Measurements from ENCODE around the gene HHIPL1. TPM values are rescaled to one million over a fixed set of nuclear protein-coding genes. Genes with fewer than 3 reads are reported as not detected.

Gene HHIPL1
- polyA plus RNA-seq, 1 donor = 0.94 TPM

DNA sequence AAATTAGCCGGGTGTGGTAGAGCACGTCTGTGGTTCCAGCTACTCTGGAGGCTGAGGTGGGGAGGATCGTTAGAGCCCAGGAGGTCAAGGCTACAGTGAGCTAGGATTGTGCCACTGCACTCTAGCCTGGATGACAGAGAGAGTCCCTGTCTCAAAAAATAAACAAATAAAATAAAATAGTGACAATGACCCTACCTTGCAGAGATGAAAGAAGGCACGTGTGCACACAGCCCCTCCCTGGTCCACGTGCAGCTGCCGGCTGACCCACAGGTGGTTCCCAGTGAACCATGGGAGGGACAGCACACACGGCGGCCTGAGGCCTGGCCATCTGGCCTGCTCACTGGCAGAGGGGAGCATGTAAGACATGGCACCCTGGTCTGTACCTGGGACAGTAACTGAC lies 4.7 kb downstream of the HHIPL1 start:
- peaks cover 6% of the 10 kb centered on the region for H3K4me1 ChIP-seq (ENCODE audit: control insufficient read depth, insufficient read depth, low read length)
- no CpG with 5 or more reads among the region's 8 CpGs for WGBS (ENCODE audit: insufficient coverage, low lambda C conversion rate)
- no peak for DNase-seq
- no peak overlapping the region for H3K4me3 ChIP-seq (ENCODE audit: low read length)
- H3K36me3 ChIP-seq (ENCODE audit: control insufficient read depth, insufficient read depth, low read length) = no peaks in the 10 kb centered on the region
- H3K27me3 ChIP-seq (ENCODE audit: control insufficient read depth, insufficient read depth, low read length) = peaks cover 22% of the 10 kb centered on the region
- H3K27ac ChIP-seq (ENCODE audit: low read length) = no peak overlapping the region
- H3K9me3 ChIP-seq (ENCODE audit: control insufficient read depth, low read depth, low read length) = no peaks in the 10 kb centered on the region

DNA sequence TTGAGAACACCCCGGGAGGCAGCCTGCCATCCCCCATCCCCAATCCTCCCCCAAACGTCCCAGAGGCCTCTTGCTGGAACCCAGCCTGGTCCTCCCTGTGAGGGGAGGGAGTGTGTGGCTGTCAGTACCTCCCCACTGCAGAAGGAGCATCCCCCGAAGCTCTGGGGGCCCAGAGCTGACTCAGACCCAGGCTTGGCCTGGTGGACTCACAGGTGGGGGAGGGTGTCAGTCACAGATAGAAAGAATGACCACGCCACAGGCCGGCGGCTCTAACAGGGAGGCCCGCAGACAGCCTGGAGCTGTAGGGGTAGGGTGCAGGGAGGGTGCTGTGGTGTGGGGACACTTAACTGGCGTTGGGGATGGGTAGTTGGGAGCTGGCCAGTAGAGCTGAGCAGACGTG lies 5.3 kb downstream of the HHIPL1 start:
- no peaks in the 10 kb centered on the region for H3K36me3 ChIP-seq (ENCODE audit: control insufficient read depth, insufficient read depth, low read length)
- H3K27ac ChIP-seq (ENCODE audit: low read length) = no peak overlapping the region
- H3K9me3 ChIP-seq (ENCODE audit: control insufficient read depth, low read depth, low read length) = no peaks in the 10 kb centered on the region
- H3K27me3 ChIP-seq (ENCODE audit: control insufficient read depth, insufficient read depth, low read length) = peaks cover 19% of the 10 kb centered on the region
- H3K4me3 ChIP-seq (ENCODE audit: low read length) = no peak overlapping the region
- no peak for DNase-seq
- H3K4me1 ChIP-seq (ENCODE audit: control insufficient read depth, insufficient read depth, low read length) = peaks cover 4% of the 10 kb centered on the region
- WGBS (ENCODE audit: insufficient coverage, low lambda C conversion rate) = 90% methylated on average over 2 of the region's 9 CpGs

DNA sequence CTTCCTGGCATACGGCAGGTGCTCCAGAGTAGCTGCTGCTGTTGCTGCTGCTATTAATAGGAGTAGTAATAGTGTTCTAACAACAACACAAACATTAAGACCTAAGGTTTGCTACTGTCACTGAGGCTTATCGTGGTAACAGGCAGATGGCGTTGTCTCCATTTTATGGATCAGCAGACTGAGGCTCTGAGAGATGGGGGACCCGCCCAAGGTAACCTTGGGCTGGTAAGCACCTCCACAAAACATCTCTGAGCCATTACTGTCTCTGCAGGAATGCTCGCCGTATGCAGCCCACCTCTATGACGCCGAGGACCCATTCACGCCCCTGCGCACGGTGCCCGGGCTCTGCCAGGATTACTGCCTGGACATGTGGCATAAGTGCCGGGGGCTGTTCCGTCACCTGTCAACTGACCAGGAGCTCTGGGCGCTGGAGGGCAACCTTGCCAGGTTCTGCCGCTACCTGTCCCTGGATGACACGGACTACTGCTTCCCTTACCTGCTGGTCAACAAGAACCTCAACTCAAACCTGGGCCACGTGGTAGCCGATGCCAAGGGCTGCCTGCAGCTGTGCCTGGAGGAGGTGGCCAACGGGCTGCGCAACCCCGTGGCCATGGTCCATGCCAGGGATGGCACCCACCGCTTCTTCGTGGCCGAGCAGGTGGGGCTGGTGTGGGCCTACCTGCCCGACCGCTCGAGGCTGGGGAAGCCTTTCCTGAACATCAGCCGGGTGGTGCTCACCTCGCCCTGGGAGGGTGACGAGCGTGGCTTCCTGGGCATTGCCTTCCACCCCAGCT lies 7.2 kb downstream of the HHIPL1 start:
- Histone ChIP-seq H3K9me3 (ENCODE audit: control insufficient read depth, low read depth, low read length) (no peaks in the 10 kb centered on the region), H3K4me1 (ENCODE audit: control insufficient read depth, insufficient read depth, low read length) (no peaks in the 10 kb centered on the region), H3K36me3 (ENCODE audit: control insufficient read depth, insufficient read depth, low read length) (no peaks in the 10 kb centered on the region), H3K27me3 (ENCODE audit: control insufficient read depth, insufficient read depth, low read length) (peaks cover 22% of the 10 kb centered on the region), H3K4me3 (ENCODE audit: low read length) (no peak overlapping the region), H3K27ac (ENCODE audit: low read length) (no peak overlapping the region)
- no CpG with 5 or more reads among the region's 32 CpGs for WGBS (ENCODE audit: insufficient coverage, low lambda C conversion rate)
- DNase-seq = no peak

- H3K36me3 ChIP-seq (ENCODE audit: control insufficient read depth, insufficient read depth, low read length) = no peaks in the 10 kb centered on the region
- H3K4me1 ChIP-seq (ENCODE audit: control insufficient read depth, insufficient read depth, low read length) = no peaks in the 10 kb centered on the region
- no peak overlapping the region for H3K4me3 ChIP-seq (ENCODE audit: low read length)
- DNase-seq = peak in 1 of 2 donors; percentile 39
- H3K27me3 ChIP-seq (ENCODE audit: control insufficient read depth, insufficient read depth, low read length) = peaks cover 36% of the 10 kb centered on the region
- no peaks in the 10 kb centered on the region for H3K9me3 ChIP-seq (ENCODE audit: control insufficient read depth, low read depth, low read length)
- H3K27ac ChIP-seq (ENCODE audit: low read length) = no peak overlapping the region
- 100% methylated on average over 1 of the region's 7 CpGs for WGBS (ENCODE audit: insufficient coverage, low lambda C conversion rate)
These were observed 9.5 kb downstream of the HHIPL1 start for GRCh38 chr14:99654235-99654985.

GRCh38 chr14:99655521-99655920 lies 10.6 kb downstream of the HHIPL1 start:
- WGBS (ENCODE audit: insufficient coverage, low lambda C conversion rate) = 80% methylated on average over 1 of the region's 4 CpGs
- H3K4me3 ChIP-seq (ENCODE audit: low read length) = no peak overlapping the region
- no peak overlapping the region for H3K27ac ChIP-seq (ENCODE audit: low read length)
- no peak for DNase-seq
- H3K9me3 ChIP-seq (ENCODE audit: control insufficient read depth, low read depth, low read length) = no peaks in the 10 kb centered on the region
- no peaks in the 10 kb centered on the region for H3K36me3 ChIP-seq (ENCODE audit: control insufficient read depth, insufficient read depth, low read length)
- peaks cover 46% of the 10 kb centered on the region for H3K27me3 ChIP-seq (ENCODE audit: control insufficient read depth, insufficient read depth, low read length)
- peaks cover 3% of the 10 kb centered on the region for H3K4me1 ChIP-seq (ENCODE audit: control insufficient read depth, insufficient read depth, low read length)

- peaks cover 52% of the 10 kb centered on the region for H3K27me3 ChIP-seq (ENCODE audit: control insufficient read depth, insufficient read depth, low read length)
- H3K27ac ChIP-seq (ENCODE audit: low read length) = no peak overlapping the region
- no peak overlapping the region for H3K4me3 ChIP-seq (ENCODE audit: low read length)
- WGBS (ENCODE audit: insufficient coverage, low lambda C conversion rate) = 90% methylated on average over 2 of the region's 5 CpGs
- no peak for DNase-seq
- no peaks in the 10 kb centered on the region for H3K9me3 ChIP-seq (ENCODE audit: control insufficient read depth, low read depth, low read length)
- H3K4me1 ChIP-seq (ENCODE audit: control insufficient read depth, insufficient read depth, low read length) = peaks cover 3% of the 10 kb centered on the region
- no peaks in the 10 kb centered on the region for H3K36me3 ChIP-seq (ENCODE audit: control insufficient read depth, insufficient read depth, low read length)
These were observed 11.2 kb downstream of the HHIPL1 start for GRCh38 chr14:99656171-99656570.

- H3K4me3 ChIP-seq (ENCODE audit: low read length) = no peak overlapping the region
- H3K9me3 ChIP-seq (ENCODE audit: control insufficient read depth, low read depth, low read length) = no peaks in the 10 kb centered on the region
- no CpG with 5 or more reads among the region's 1 CpG for WGBS (ENCODE audit: insufficient coverage, low lambda C conversion rate)
- peak in 1 of 2 donors; percentile 20 for DNase-seq
- H3K27me3 ChIP-seq (ENCODE audit: control insufficient read depth, insufficient read depth, low read length) = peaks cover 57% of the 10 kb centered on the region
- H3K27ac ChIP-seq (ENCODE audit: low read length) = no peak overlapping the region
- no peaks in the 10 kb centered on the region for H3K36me3 ChIP-seq (ENCODE audit: control insufficient read depth, insufficient read depth, low read length)
- peaks cover 3% of the 10 kb centered on the region for H3K4me1 ChIP-seq (ENCODE audit: control insufficient read depth, insufficient read depth, low read length)
These were observed 12.8 kb downstream of the HHIPL1 start for GRCh38 chr14:99657645-99658155.

GRCh38 chr14:99658218-99658845 lies 13.4 kb downstream of the HHIPL1 start:
- Histone ChIP-seq H3K36me3 (ENCODE audit: control insufficient read depth, insufficient read depth, low read length) (no peaks in the 10 kb centered on the region), H3K4me3 (ENCODE audit: low read length) (no peak overlapping the region), H3K4me1 (ENCODE audit: control insufficient read depth, insufficient read depth, low read length) (peaks cover 3% of the 10 kb centered on the region), H3K27ac (ENCODE audit: low read length) (no peak overlapping the region), H3K9me3 (ENCODE audit: control insufficient read depth, low read depth, low read length) (no peaks in the 10 kb centered on the region), H3K27me3 (ENCODE audit: control insufficient read depth, insufficient read depth, low read length) (peaks cover 60% of the 10 kb centered on the region)
- no peak for DNase-seq
- WGBS (ENCODE audit: insufficient coverage, low lambda C conversion rate) = 39% methylated on average over 3 of the region's 15 CpGs

- DNase-seq = peak in 1 of 2 donors; percentile 21
- Histone ChIP-seq H3K27me3 (ENCODE audit: control insufficient read depth, insufficient read depth, low read length) (peaks cover 60% of the 10 kb centered on the region), H3K4me3 (ENCODE audit: low read length) (no peak overlapping the region), H3K4me1 (ENCODE audit: control insufficient read depth, insufficient read depth, low read length) (peaks cover 3% of the 10 kb centered on the region), H3K36me3 (ENCODE audit: control insufficient read depth, insufficient read depth, low read length) (no peaks in the 10 kb centered on the region), H3K9me3 (ENCODE audit: control insufficient read depth, low read depth, low read length) (no peaks in the 10 kb centered on the region), H3K27ac (ENCODE audit: low read length) (no peak overlapping the region)
- WGBS (ENCODE audit: insufficient coverage, low lambda C conversion rate) = no CpG with 5 or more reads among the region's 58 CpGs
These were observed 14.4 kb downstream of the HHIPL1 start for GRCh38 chr14:99659333-99659741.

GRCh38 chr14:99660006-99660566 lies 15.2 kb downstream of the HHIPL1 start:
- WGBS (ENCODE audit: insufficient coverage, low lambda C conversion rate) = no CpG with 5 or more reads among the region's 37 CpGs

More at GRCh38 chr14:99660006-99660566, 15.2 kb downstream of the HHIPL1 start:
- H3K9me3 ChIP-seq (ENCODE audit: control insufficient read depth, low read depth, low read length) = no peaks in the 10 kb centered on the region
- DNase-seq = no peak
- peaks cover 60% of the 10 kb centered on the region for H3K27me3 ChIP-seq (ENCODE audit: control insufficient read depth, insufficient read depth, low read length)
- H3K4me1 ChIP-seq (ENCODE audit: control insufficient read depth, insufficient read depth, low read length) = peaks cover 3% of the 10 kb centered on the region
- no peak overlapping the region for H3K4me3 ChIP-seq (ENCODE audit: low read length)
- H3K27ac ChIP-seq (ENCODE audit: low read length) = no peak overlapping the region
- H3K36me3 ChIP-seq (ENCODE audit: control insufficient read depth, insufficient read depth, low read length) = no peaks in the 10 kb centered on the region
